Fibroblast of lung (primary cell): ENCODE results near the gene VAMP7.

Experiments used
- CTCF ChIP-seq, 2 donors: IDR thresholded peaks in 1 of 2; conservative IDR thresholded peaks in 1 of 2; 1 replicate in 1 of 2; 2 replicates in 1 of 2; pipeline ENCODE4 v1.5.1; 2011 to 2012; ENCODE audit warnings: low read length in 2 of 2, control low read depth in 1 of 2, inconsistent platforms in 1 of 2, low read depth in 1 of 2, mild to moderate bottlenecking in 1 of 2
- EZH2 ChIP-seq: IDR thresholded peaks from 2 replicates; pipeline ENCODE4 v1.5.1; 2012; ENCODE audit warnings: low read length, control low read depth, mild to moderate bottlenecking; ENCODE audit errors: missing control alignments

GRCh38 chrX:155938132-155938531 is 57.0 kb downstream of the VAMP7 start:
- TF ChIP-seq CTCF (conservative IDR thresholded peaks at IDR 0.05 in 1 of 2, IDR thresholded peaks at IDR 0.05 in 1 of 2; ENCODE audit: low read depth in 1 of 2, low read length in 2 of 2), result no peak
- no peak for TF ChIP-seq EZH2
